Transverse colon (tissue), 4 donors: ENCODE data around the gene RGL3. TPM values are rescaled to one million over a fixed set of nuclear protein-coding genes. Genes with fewer than 3 reads are reported as not detected.
"Not testable (repeated sequence)": the region's sequence is repeated elsewhere in the genome, so short reads cannot be mapped to it uniquely, and the experiment has no call there.

Experiments used
- DNase-seq: peaks from one replicate; pipeline ENCODE4 v3.0.0-alpha.2; 2019
- H3K27ac ChIP-seq, 4 donors: fragments of 200-600 bp; sonication (generic); 2 replicates each; pipeline ENCODE4 v1.5.1; 2016 to 2018; ENCODE audit warnings: inconsistent platforms in 4 of 4
- H3K27me3 ChIP-seq: fragments of 200-600 bp; sonication (generic); 2 replicates; pipeline ENCODE4 v1.5.1; 2017; ENCODE audit warnings: inconsistent platforms
- H3K36me3 ChIP-seq, 4 donors: fragments of 200-600 bp; sonication (generic); 2 replicates each; pipeline ENCODE4 v1.5.1; 2017 to 2019; ENCODE audit warnings: inconsistent platforms in 4 of 4
- H3K4me1 ChIP-seq, 4 donors: fragments of 200-600 bp; sonication (generic); 2 replicates each; pipeline ENCODE4 v1.5.1; 2017 to 2020; ENCODE audit warnings: inconsistent platforms in 4 of 4
- H3K4me3 ChIP-seq, 4 donors: fragments of 200-600 bp; sonication (generic); 1 replicate in 1 of 4; 2 replicates in 3 of 4; pipeline versions ENCODE4 v1.5.1 to v1.6.1; 2017 to 2019; ENCODE audit warnings: inconsistent platforms in 4 of 4
- H3K9me3 ChIP-seq, 2 donors: fragments of 200-600 bp; sonication (generic); 2 replicates each; pipeline ENCODE4 v1.5.1; 2017 to 2019; ENCODE audit warnings: inconsistent platforms in 2 of 2
- CTCF ChIP-seq, 5 experiments: fragments of 200-600 bp in 3 of 5; fragments of 450-650 bp in 2 of 5; sonication (generic) in 3 of 5; IDR thresholded peaks; 1 replicate in 2 of 5; 2 replicates in 3 of 5; pipeline ENCODE4 v1.5.1; 2016 to 2017; ENCODE audit warnings: antibody characterized with exemption in 5 of 5, inconsistent platforms in 3 of 5, mild to moderate bottlenecking in 2 of 5, moderate library complexity in 1 of 5
- EP300 ChIP-seq: sonication (generic); formaldehyde crosslinking; IDR thresholded peaks from one replicate; pipeline ENCODE4 v1.6.1; 2017; ENCODE audit warnings: antibody characterized with exemption, low read depth
- POLR2A ChIP-seq: fragments of 450-650 bp; IDR thresholded peaks from one replicate; pipeline ENCODE4 v1.6.1; 2016; ENCODE audit warnings: antibody characterized with exemption, mild to moderate bottlenecking, moderate library complexity
- POLR2AphosphoS5 ChIP-seq, 3 donors: sonication (generic); formaldehyde crosslinking; IDR thresholded peaks; one replicate each; pipeline ENCODE4 v1.6.1; 2016; ENCODE audit warnings: antibody characterized with exemption in 3 of 3
- WGBS, 2 donors: methylation state at CpG; one replicate each; pipeline ENCODE4 v1.1.5; 2018; ENCODE audit warnings: low coverage in 1 of 2; 5-methylcytosine and 5-hydroxymethylcytosine counted together
- in situ Hi-C, 4 donors: fragments of 200-750 bp; cut with MboI; loops; one replicate each; pipeline versions ENCODE4 v1.15.0 to v1.15.1; 2017; ENCODE audit warnings: low sequenced_read_pairs in 3 of 4, low pct_ligation_motif_present in 1 of 4, low pct_unique_long_range_greater_than_20kb in 1 of 4
- intact Hi-C: fragments of 100-400 bp; cut with DNase I; formaldehyde crosslinking; loops from one replicate; pipeline ENCODE4 v1.15.1; 2023; ENCODE audit warnings: low total_unique reads
- total RNA-seq, 4 donors: library from RNA; depleted of rRNA; stranded (reverse); fragments of >200 nt; gene quantifications; one replicate each; pipeline ENCODE4 v1.1.0, GENCODE V29; 2016

The RGL3 gene
- total RNA-seq, 4 donors from 2014 or later, result 6.7 to 78.9 (median 28.1) TPM

GRCh38 chr19:11464333-11465265, 45.5 kb upstream of the RGL3 start:
- no peak for DNase-seq
- Histone ChIP-seq H3K4me1 (no peaks in the 10 kb centered on the region), H3K9me3 (no peaks in the 10 kb centered on the region), H3K4me3 (no peak overlapping the region), H3K36me3 (no peaks in the 10 kb centered on the region), H3K27me3 (peaks cover 9% of the 10 kb centered on the region), H3K27ac (no peak overlapping the region)
- in situ Hi-C loops (loop anchor here in 1 of 4 donors (25.0 kb wide), 1 partner anchor 177 kb away; the partner anchor contains the start of gene TSPAN16), intact Hi-C loops (no loop called here)
- WGBS, 2 donors, result 64 to 84% methylated on average over 5 to 11 of the region's 11 CpGs
- TF ChIP-seq POLR2A (no peak), CTCF (IDR thresholded peaks at IDR 0.05) (no peak), POLR2AphosphoS5 (IDR thresholded peaks at IDR 0.05) (no peak), EP300 (no peak)

- in situ Hi-C loops, result loop anchor here in 1 of 4 donors (25.0 kb wide), 1 partner anchor 176 kb away; the partner anchor contains the start of gene TSPAN16
- DNase-seq, result no peak
- no peaks in the 10 kb centered on the region for H3K9me3 ChIP-seq
- H3K4me1 ChIP-seq, result no peaks in the 10 kb centered on the region
- no peak overlapping the region for H3K27ac ChIP-seq
- peaks cover 19% of the 10 kb centered on the region for H3K27me3 ChIP-seq
- intact Hi-C loops, result no loop called here
- H3K4me3 ChIP-seq, result no peak overlapping the region
- no peak for TF ChIP-seq CTCF (IDR thresholded peaks at IDR 0.05)
- no peak for TF ChIP-seq POLR2A
- no peak for TF ChIP-seq EP300
- TF ChIP-seq POLR2AphosphoS5 (IDR thresholded peaks at IDR 0.05), result no peak
- H3K36me3 ChIP-seq, result no peaks in the 10 kb centered on the region
- 49% methylated on average over 12 of the region's 12 CpGs; no CpG with 5 or more reads in 1 of the 2 donors for WGBS, 2 donors
These were observed 44.3 kb upstream of the RGL3 start for GRCh38 chr19:11463391-11463790.

GRCh38 chr19:11461453-11461852, 42.3 kb upstream of the RGL3 start:
- H3K27ac ChIP-seq, result no peak overlapping the region
- H3K9me3 ChIP-seq, result no peaks in the 10 kb centered on the region
- WGBS, 2 donors, result 55% methylated on average over 2 of the region's 2 CpGs; no CpG with 5 or more reads in 1 of the 2 donors
- DNase-seq, result no peak
- in situ Hi-C loops, result loop anchor here in 1 of 4 donors (25.0 kb wide), 1 partner anchor 174 kb away; the partner anchor contains the start of gene TSPAN16
- H3K4me3 ChIP-seq, result no peak overlapping the region
- no peaks in the 10 kb centered on the region for H3K4me1 ChIP-seq
- intact Hi-C loops, result no loop called here
- H3K36me3 ChIP-seq, result no peaks in the 10 kb centered on the region
- H3K27me3 ChIP-seq, result peaks cover 32% of the 10 kb centered on the region
- TF ChIP-seq EP300, result no peak
- no peak for TF ChIP-seq POLR2A
- no peak for TF ChIP-seq CTCF (IDR thresholded peaks at IDR 0.05)
- no peak for TF ChIP-seq POLR2AphosphoS5 (IDR thresholded peaks at IDR 0.05)

GRCh38 chr19:11460207-11460606, 41.1 kb upstream of the RGL3 start:
- no peak for DNase-seq
- WGBS, 2 donors, result 32 to 100% methylated on average over 1 to 4 of the region's 4 CpGs
- TF ChIP-seq EP300, result no peak
- peak in 1 of 5 experiments; percentile 6 for TF ChIP-seq CTCF (IDR thresholded peaks at IDR 0.05)
- Histone ChIP-seq H3K4me3 (no peak overlapping the region), H3K27me3 (peaks cover 32% of the 10 kb centered on the region), H3K36me3 (no peaks in the 10 kb centered on the region), H3K27ac (no peak overlapping the region), H3K4me1 (no peaks in the 10 kb centered on the region), H3K9me3 (no peaks in the 10 kb centered on the region)
- in situ Hi-C loops, result loop anchor here in 1 of 4 donors (25.0 kb wide), 1 partner anchor 173 kb away; the partner anchor contains the start of gene TSPAN16
- intact Hi-C loops, result no loop called here

GRCh38 chr19:11458912-11459311, 39.8 kb upstream of the RGL3 start:
- H3K36me3 ChIP-seq, DNase-seq, H3K4me3 ChIP-seq, H3K4me1 ChIP-seq, H3K27ac ChIP-seq, intact Hi-C loops, H3K9me3 ChIP-seq: not testable (repeated sequence)
- WGBS, 2 donors, result 80 to 81% methylated on average over 11 of the region's 11 CpGs
- H3K27me3 ChIP-seq, result peaks cover 32% of the 10 kb centered on the region
- in situ Hi-C loops, result loop anchor here in 1 of 4 donors (25.0 kb wide), 1 partner anchor 172 kb away; the partner anchor contains the start of gene TSPAN16
